ENCODE results near the gene PIK3C2A. TPM values are rescaled to one million over a fixed set of nuclear protein-coding genes. Genes with fewer than 3 reads are reported as not detected.

Gene PIK3C2A
- total and polyA plus RNA-seq, 2 of the 8 experiments (the other 6 are each of a cell fraction or from before 2014, with no cell fraction given): 20.1 to 127 TPM

DNA sequence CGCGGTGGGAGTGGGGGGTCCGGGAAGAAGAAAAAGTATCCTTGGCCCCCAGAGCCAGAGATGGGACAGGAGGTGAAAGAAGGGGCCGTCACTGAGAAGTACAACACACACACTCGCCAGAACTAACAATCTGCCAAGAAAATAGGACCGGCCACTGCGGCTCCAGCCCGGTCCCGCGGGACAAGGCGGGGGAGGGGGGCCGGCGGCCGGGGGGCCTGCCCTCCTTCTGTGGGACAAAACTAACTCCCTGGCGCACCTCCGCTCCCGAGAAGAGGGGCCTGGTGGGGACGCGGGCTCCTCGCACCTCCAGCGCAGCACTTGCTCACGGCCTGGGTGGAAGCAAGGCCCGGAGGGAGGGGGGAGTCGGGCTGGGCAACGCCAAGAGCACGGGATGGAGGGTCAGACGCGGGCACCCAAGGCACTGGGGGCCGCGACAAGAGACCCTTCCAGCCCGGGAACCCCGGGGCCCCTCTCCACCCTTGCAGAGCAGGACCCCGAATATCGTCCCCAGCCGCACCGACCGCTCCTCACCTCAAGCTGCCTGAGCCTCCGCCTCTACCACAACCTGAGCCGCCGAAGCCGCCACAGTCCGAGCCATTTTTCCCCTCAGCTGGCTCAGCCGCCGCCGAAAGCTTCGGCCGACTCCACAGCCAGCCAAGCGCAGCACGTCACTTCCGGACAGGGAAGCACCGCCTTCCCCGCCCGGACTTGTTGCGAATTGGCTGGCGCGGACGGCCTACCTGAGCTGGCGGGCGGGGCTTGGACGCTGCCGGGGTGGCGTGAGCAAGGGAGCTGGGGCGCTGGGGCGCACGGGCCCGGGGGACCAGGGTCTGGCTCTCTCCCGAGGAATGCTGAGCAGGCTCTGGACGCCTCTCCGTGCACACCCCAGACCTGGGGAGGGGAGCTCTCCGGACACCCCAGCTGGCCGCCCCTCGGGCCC lies at the start of gene PIK3C2A (continued):
- TF ChIP-seq, protein P1, sequence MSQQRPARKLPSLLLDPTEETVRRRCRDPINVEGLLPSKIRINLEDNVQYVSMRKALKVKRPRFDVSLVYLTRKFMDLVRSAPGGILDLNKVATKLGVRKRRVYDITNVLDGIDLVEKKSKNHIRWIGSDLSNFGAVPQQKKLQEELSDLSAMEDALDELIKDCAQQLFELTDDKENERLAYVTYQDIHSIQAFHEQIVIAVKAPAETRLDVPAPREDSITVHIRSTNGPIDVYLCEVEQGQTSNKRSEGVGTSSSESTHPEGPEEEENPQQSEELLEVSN (IDR thresholded peaks at IDR 0.05): no peak
- TF ChIP-seq KDM1A (IDR thresholded peaks at IDR 0.05; ENCODE audit: borderline replicate concordance, low read length): no peak
- 0 out of 2 replicates have a peak, but pooled peaks have one; percentile 23 for TF ChIP-seq GTF2F1 (IDR thresholded peaks at IDR 0.05; ENCODE audit: borderline replicate concordance, low read depth, low read length)
- TF ChIP-seq SRF (IDR thresholded peaks at IDR 0.05; ENCODE audit: low read depth, low read length): no peak
- no peak for TF ChIP-seq CTBP2 (IDR thresholded peaks at IDR 0.05; ENCODE audit: borderline replicate concordance, insufficient read depth, insufficient read length, low read length)
- peak; percentile 81; the same call in 1 of the 2 replicates for TF ChIP-seq RBBP5 (IDR thresholded peaks at IDR 0.05; ENCODE audit: borderline replicate concordance, low read depth, low read length)
- TF ChIP-seq ASH2L (IDR thresholded peaks at IDR 0.05; ENCODE audit: low read length): peak; percentile 96
- no peak for TF ChIP-seq RNF2 (IDR thresholded peaks at IDR 0.05; ENCODE audit: borderline replicate concordance, low read depth, low read length, missing control alignments, poor library complexity, severe bottlenecking)
- TF ChIP-seq EGR1 (IDR thresholded peaks at IDR 0.05; ENCODE audit: borderline replicate concordance, low read depth, low read length): no peak
- no peak for TF ChIP-seq CHD1 (IDR thresholded peaks at IDR 0.05; ENCODE audit: low read depth, low read length)
- peak; percentile 87 for TF ChIP-seq CREB1 (IDR thresholded peaks at IDR 0.05)
- no peak for TF ChIP-seq POU5F1 (IDR thresholded peaks at IDR 0.05; ENCODE audit: low read depth, low read length)
- TF ChIP-seq RFX5 (IDR thresholded peaks at IDR 0.05; ENCODE audit: borderline replicate concordance, low read depth, low read length): no peak
- TF ChIP-seq TCF12 (IDR thresholded peaks at IDR 0.05; ENCODE audit: low read depth, low read length): no peak
- no peak for TF ChIP-seq SP1 (IDR thresholded peaks at IDR 0.05; ENCODE audit: low read depth, low read length)
- no peak for TF ChIP-seq RAD21 (IDR thresholded peaks at IDR 0.05 in 1 of 2, conservative IDR thresholded peaks at IDR 0.05 in 1 of 2; ENCODE audit: low read depth in 2 of 2, low read length in 2 of 2)
- no peak for TF ChIP-seq JUN (IDR thresholded peaks at IDR 0.05; ENCODE audit: low read depth, low read length)
- TF ChIP-seq BRCA1 (IDR thresholded peaks at IDR 0.05; ENCODE audit: low read depth, low read length): no peak
- peak; percentile 81; the same call in 1 of the 2 replicates for TF ChIP-seq TBP (IDR thresholded peaks at IDR 0.05; ENCODE audit: low read depth, low read length)
- TF ChIP-seq EZH2 (IDR thresholded peaks at IDR 0.05; ENCODE audit: low read depth, low read length, severe bottlenecking): no peak
- TF ChIP-seq MAFK (IDR thresholded peaks at IDR 0.05; ENCODE audit: low read depth, low read length): no peak; the same call in 1 of the 2 replicates
- TF ChIP-seq CEBPB (IDR thresholded peaks at IDR 0.05; ENCODE audit: low read depth, low read length): no peak
- no peak for TF ChIP-seq SAP30 (IDR thresholded peaks at IDR 0.05; ENCODE audit: insufficient read depth, insufficient replicate concordance, low read length)

Data from H1 (cell line).